Gastroesophageal sphincter (tissue), 4 donors: ENCODE measurements around the gene MYT1. TPM values are rescaled to one million over a fixed set of nuclear protein-coding genes. Genes with fewer than 3 reads are reported as not detected.

Source experiments
- ATAC-seq: fragments of 150-250 bp; one replicate; pipeline ENCODE4 v1.9.1; 2016; ENCODE audit warnings: mild to moderate bottlenecking, moderate library complexity
- H3K27ac ChIP-seq, 4 donors: fragments of 200-600 bp; sonication (generic) in 3 of 4; 1 replicate in 3 of 4; 2 replicates in 1 of 4; pipeline ENCODE4 v1.5.1; 2016 to 2019
- H3K27me3 ChIP-seq: fragments of 200-600 bp; sonication (generic); one replicate; pipeline ENCODE4 v1.5.1; 2019
- H3K36me3 ChIP-seq, 2 donors: fragments of 200-600 bp; sonication (generic); one replicate each; pipeline ENCODE4 v1.5.1; 2019; ENCODE audit warnings: control low read depth in 1 of 2
- H3K4me1 ChIP-seq, 3 donors: fragments of 200-600 bp; sonication (generic); 1 replicate in 2 of 3; 2 replicates in 1 of 3; pipeline ENCODE4 v1.5.1; 2016 to 2019; ENCODE audit warnings: control low read depth in 2 of 3
- H3K4me3 ChIP-seq, 2 donors: fragments of 200-600 bp; sonication (generic); one replicate each; pipeline ENCODE4 v1.5.1; 2019; ENCODE audit warnings: mild to moderate bottlenecking in 1 of 2, moderate library complexity in 1 of 2
- H3K9me3 ChIP-seq, 3 donors: fragments of 200-600 bp; sonication (generic); one replicate each; pipeline ENCODE4 v1.5.1; 2017 to 2019; ENCODE audit warnings: control low read depth in 2 of 3
- CTCF ChIP-seq, 4 experiments: fragments of 200-600 bp in 2 of 4; fragments of 450-650 bp in 2 of 4; sonication (generic) in 1 of 4; IDR thresholded peaks; one replicate each; pipeline ENCODE4 v1.5.1; 2017 to 2019; ENCODE audit warnings: antibody characterized with exemption in 4 of 4, mild to moderate bottlenecking in 2 of 4, moderate library complexity in 2 of 4
- EP300 ChIP-seq: sonication (generic); formaldehyde crosslinking; IDR thresholded peaks from one replicate; pipeline ENCODE4 v1.6.1; 2017; ENCODE audit warnings: antibody characterized with exemption, mild to moderate bottlenecking
- POLR2A ChIP-seq, 2 donors: fragments of 450-650 bp; IDR thresholded peaks; one replicate each; pipeline ENCODE4 v1.6.1; 2017; ENCODE audit warnings: antibody characterized with exemption in 2 of 2, mild to moderate bottlenecking in 2 of 2, moderate library complexity in 1 of 2
- POLR2AphosphoS5 ChIP-seq: sonication (generic); formaldehyde crosslinking; IDR thresholded peaks from one replicate; pipeline ENCODE4 v1.6.1; 2017; ENCODE audit warnings: antibody characterized with exemption
- whole genome bisulfite sequencing, 2 donors: methylation state at CpG; one replicate each; pipeline ENCODE4 v1.1.5; 2018; ENCODE audit warnings: low coverage in 1 of 2; 5-methylcytosine and 5-hydroxymethylcytosine counted together
- total RNA-seq, 4 donors: library from RNA; depleted of rRNA; stranded (reverse); fragments of >200 nt; gene quantifications; one replicate each; pipeline ENCODE4 v1.1.0, GENCODE V29; 2016

MYT1 gene
- total RNA-seq, 4 donors from 2014 or later = 0.04 to 0.27 TPM; not detected in 2

- ATAC-seq = no peak
- no peaks in the 10 kb centered on the region for H3K4me1 ChIP-seq
- WGBS, 2 donors = 15 to 47% methylated on average over 2 to 3 of the region's 5 CpGs
These were observed 25.3 kb downstream of the MYT1 start for GRCh38 chr20:64189530-64189966.

GRCh38 chr20:64189986-64190385 is 25.7 kb downstream of the MYT1 start:
- no peak overlapping the region for H3K4me3 ChIP-seq
- no peaks in the 10 kb centered on the region for H3K4me1 ChIP-seq
- no peaks in the 10 kb centered on the region for H3K9me3 ChIP-seq
- 66 to 68% methylated on average over 4 to 6 of the region's 8 CpGs for WGBS, 2 donors
- no peak for ATAC-seq
- H3K27ac ChIP-seq = no peak overlapping the region
- H3K27me3 ChIP-seq = peaks cover 62% of the 10 kb centered on the region
- no peak for TF ChIP-seq EP300
- TF ChIP-seq POLR2A (IDR thresholded peaks at IDR 0.05) = no peak
- no peak for TF ChIP-seq CTCF (IDR thresholded peaks at IDR 0.05)
- no peak for TF ChIP-seq POLR2AphosphoS5
- H3K36me3 ChIP-seq = no peaks in the 10 kb centered on the region

More at GRCh38 chr20:64189530-64189966, 25.3 kb downstream of the MYT1 start:
- Histone ChIP-seq H3K27ac (no peak overlapping the region), H3K9me3 (no peaks in the 10 kb centered on the region), H3K4me3 (no peak overlapping the region), H3K27me3 (peaks cover 62% of the 10 kb centered on the region), H3K36me3 (no peaks in the 10 kb centered on the region)
- no peak for TF ChIP-seq CTCF (IDR thresholded peaks at IDR 0.05)
- TF ChIP-seq EP300 = no peak
- TF ChIP-seq POLR2AphosphoS5 = no peak
- no peak for TF ChIP-seq POLR2A (IDR thresholded peaks at IDR 0.05)

GRCh38 chr20:64191002-64191401 is 26.8 kb downstream of the MYT1 start:
- H3K9me3 ChIP-seq = no peaks in the 10 kb centered on the region
- TF ChIP-seq POLR2AphosphoS5 (no peak), POLR2A (IDR thresholded peaks at IDR 0.05) (no peak), CTCF (IDR thresholded peaks at IDR 0.05) (no peak), EP300 (no peak)
- no peak overlapping the region for H3K27ac ChIP-seq
- no peaks in the 10 kb centered on the region for H3K36me3 ChIP-seq
- no peak overlapping the region for H3K4me3 ChIP-seq
- 81 to 84% methylated on average over 3 to 4 of the region's 4 CpGs for whole genome bisulfite sequencing, 2 donors
- H3K27me3 ChIP-seq = peaks cover 65% of the 10 kb centered on the region
- no peak for ATAC-seq
- H3K4me1 ChIP-seq = no peaks in the 10 kb centered on the region

- Histone ChIP-seq H3K4me3 (no peak overlapping the region), H3K9me3 (no peaks in the 10 kb centered on the region), H3K27me3 (peaks cover 77% of the 10 kb centered on the region), H3K27ac (no peak overlapping the region), H3K4me1 (no peaks in the 10 kb centered on the region), H3K36me3 (no peaks in the 10 kb centered on the region)
- ATAC-seq = no peak
- WGBS, 2 donors = 63% methylated on average over 3 of the region's 9 CpGs; no CpG with 5 or more reads in 1 of the 2 donors
- TF ChIP-seq POLR2A (IDR thresholded peaks at IDR 0.05) = no peak
- no peak for TF ChIP-seq CTCF (IDR thresholded peaks at IDR 0.05)
- no peak for TF ChIP-seq EP300
- no peak for TF ChIP-seq POLR2AphosphoS5
These were observed 28.2 kb downstream of the MYT1 start for GRCh38 chr20:64192406-64192805.

GRCh38 chr20:64193058-64193457 is 28.8 kb downstream of the MYT1 start:
- Histone ChIP-seq H3K4me1 (no peaks in the 10 kb centered on the region), H3K27me3 (peaks cover 81% of the 10 kb centered on the region), H3K4me3 (no peak overlapping the region), H3K36me3 (no peaks in the 10 kb centered on the region), H3K9me3 (no peaks in the 10 kb centered on the region), H3K27ac (no peak overlapping the region)
- no peak for TF ChIP-seq POLR2AphosphoS5
- TF ChIP-seq CTCF (IDR thresholded peaks at IDR 0.05) = no peak
- TF ChIP-seq POLR2A (IDR thresholded peaks at IDR 0.05) = no peak
- TF ChIP-seq EP300 = no peak
- ATAC-seq = no peak
- 58 to 87% methylated on average over 3 of the region's 3 CpGs for whole genome bisulfite sequencing, 2 donors
